BE2C (cell line): Measurements from ENCODE around the gene CRTC3.

Experiments used
- DNase-seq: peaks from one replicate; pipeline ENCODE4 v3.0.0-alpha.2; 2020
- H3K27me3 ChIP-seq: fragments of 250-450 bp; sonication (Bioruptor Pico); 2 replicates; pipeline ENCODE4 v1.5.1; 2020; ENCODE audit warnings: mild to moderate bottlenecking
- H3K36me3 ChIP-seq: fragments of 250-450 bp; sonication (Bioruptor Pico); 2 replicates; pipeline ENCODE4 v1.5.1; 2020; ENCODE audit warnings: mild to moderate bottlenecking
- H3K4me1 ChIP-seq: fragments of 250-450 bp; sonication (Bioruptor Pico); 2 replicates; pipeline ENCODE4 v1.5.1; 2020
- H3K4me3 ChIP-seq: 2 replicates; pipeline ENCODE4 v1.5.1; 2011; ENCODE audit warnings: low read depth, low read length
- H3K9me3 ChIP-seq: fragments of 250-450 bp; sonication (Bioruptor Pico); 2 replicates; pipeline ENCODE4 v1.5.1; 2020
- CTCF ChIP-seq: IDR thresholded peaks from 2 replicates; pipeline ENCODE4 v1.5.1; 2012; ENCODE audit warnings: mild to moderate bottlenecking, low read depth, low read length

CRTC3 gene

DNA sequence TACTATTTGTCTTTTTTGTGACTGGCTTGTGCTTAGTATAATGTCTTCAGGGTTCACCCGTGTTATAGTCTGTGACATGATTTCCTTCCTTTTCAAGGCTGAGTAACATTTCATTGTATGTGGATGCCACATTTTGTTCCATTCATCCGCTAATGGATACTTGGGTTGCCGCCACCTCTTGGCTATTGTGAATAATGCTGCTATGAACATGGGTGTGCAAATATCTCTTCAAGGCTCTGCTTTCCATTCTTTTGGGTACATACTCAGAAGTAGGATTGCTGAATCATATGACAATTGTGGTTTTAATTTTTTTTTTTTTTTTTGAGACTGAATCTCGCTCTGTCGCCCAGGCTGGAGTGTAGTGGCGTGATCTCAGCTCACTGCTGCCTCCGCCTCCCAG lies 15.4 kb downstream of the CRTC3 start:
- no peak for TF ChIP-seq CTCF
- Histone ChIP-seq H3K9me3 (no peaks in the 10 kb centered on the region), H3K27me3 (no peaks in the 10 kb centered on the region), H3K36me3 (no peaks in the 10 kb centered on the region; the same call in 1 of the 2 replicates), H3K4me3 (no peak overlapping the region), H3K4me1 (no peaks in the 10 kb centered on the region)
- DNase-seq, result no peak

- no peak for DNase-seq
- no peaks in the 10 kb centered on the region for H3K36me3 ChIP-seq
- no peak for TF ChIP-seq CTCF
- no peaks in the 10 kb centered on the region for H3K27me3 ChIP-seq
- no peaks in the 10 kb centered on the region for H3K9me3 ChIP-seq
- H3K4me1 ChIP-seq, result no peaks in the 10 kb centered on the region
- H3K4me3 ChIP-seq, result no peak overlapping the region
Observed at GRCh38 chr15:90547540-90547939, 17.8 kb downstream of the CRTC3 start.

DNA sequence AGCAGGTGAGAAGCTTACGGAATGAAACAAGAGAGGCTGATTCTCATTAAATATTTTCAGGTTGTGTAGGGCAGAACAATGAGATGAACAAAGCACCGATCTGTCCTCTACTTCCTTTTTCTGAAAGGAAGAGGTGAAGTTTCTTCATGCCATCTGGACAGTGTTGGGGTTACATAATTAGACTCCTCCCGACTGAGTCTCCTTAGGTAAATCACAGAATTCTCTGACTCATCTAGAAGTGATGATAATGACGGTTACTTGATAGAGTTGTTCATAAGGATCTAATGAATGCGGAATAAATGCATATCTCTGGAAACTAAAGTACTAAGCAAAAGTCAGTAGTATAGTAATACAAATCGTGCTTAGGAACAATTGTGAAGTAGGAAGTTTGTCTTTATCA lies 21.2 kb downstream of the CRTC3 start:
- Histone ChIP-seq H3K36me3 (no peaks in the 10 kb centered on the region), H3K4me1 (no peaks in the 10 kb centered on the region), H3K4me3 (no peak overlapping the region), H3K27me3 (no peaks in the 10 kb centered on the region), H3K9me3 (no peaks in the 10 kb centered on the region)
- no peak for DNase-seq
- no peak for TF ChIP-seq CTCF

DNA sequence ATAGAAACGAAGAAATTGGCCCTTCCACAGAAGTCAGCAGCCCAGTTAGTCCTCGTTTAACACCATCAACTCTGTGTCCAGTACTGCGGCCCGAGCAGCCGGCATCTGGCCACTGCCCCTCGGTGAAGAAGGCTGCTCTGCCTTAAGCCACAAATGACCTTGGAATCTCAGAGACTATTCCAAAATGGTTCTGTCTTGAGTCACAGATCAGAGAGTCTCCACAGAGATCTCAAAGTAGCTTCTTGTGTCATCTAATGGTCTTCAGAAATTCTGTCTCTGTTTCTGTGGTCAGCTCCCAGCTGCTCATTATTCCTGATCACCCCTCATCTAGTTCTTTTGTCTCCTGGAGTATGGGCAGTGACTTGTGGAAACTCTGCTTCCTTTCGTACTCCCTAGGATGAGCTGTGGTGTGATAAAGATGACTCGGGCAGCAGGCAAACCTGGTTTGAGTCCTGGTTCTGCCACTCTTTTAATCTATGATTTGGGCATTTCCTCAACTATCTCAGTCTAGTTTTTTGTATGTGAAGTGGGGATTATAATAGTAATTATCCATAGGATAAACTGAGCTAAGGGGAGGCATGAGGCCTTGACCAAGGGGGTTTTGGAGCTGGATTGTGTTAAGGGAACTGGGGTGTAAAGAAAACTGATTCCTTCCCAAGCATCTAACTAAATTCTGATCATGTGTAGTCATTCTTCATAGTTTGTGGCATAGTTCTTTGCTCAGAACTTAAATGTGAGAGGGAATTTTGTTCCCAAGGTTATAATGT lies 22.6 kb downstream of the CRTC3 start:
- H3K36me3 ChIP-seq, result no peaks in the 10 kb centered on the region
- no peak for TF ChIP-seq CTCF
- no peak overlapping the region for H3K4me3 ChIP-seq
- H3K4me1 ChIP-seq, result no peaks in the 10 kb centered on the region; the same call in none of the 2 replicates
- no peaks in the 10 kb centered on the region for H3K9me3 ChIP-seq
- no peak for DNase-seq
- no peaks in the 10 kb centered on the region for H3K27me3 ChIP-seq

DNA sequence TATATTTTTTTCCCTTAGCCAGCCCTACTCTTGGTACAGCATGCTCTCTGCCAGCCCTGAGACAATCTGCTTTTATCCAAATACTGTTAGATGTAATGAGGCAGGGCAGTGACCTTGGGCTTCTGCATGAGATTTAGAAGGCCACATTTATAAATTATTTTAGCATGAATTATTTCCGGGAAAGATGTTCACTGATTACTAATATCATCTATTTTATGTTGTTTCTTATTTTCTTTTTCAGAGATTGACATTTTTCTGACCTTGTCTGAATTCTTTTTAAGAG lies 23.1 kb downstream of the CRTC3 start:
- no peaks in the 10 kb centered on the region for H3K9me3 ChIP-seq
- H3K4me3 ChIP-seq, result no peak overlapping the region
- H3K27me3 ChIP-seq, result no peaks in the 10 kb centered on the region
- no peak for TF ChIP-seq CTCF
- no peaks in the 10 kb centered on the region for H3K36me3 ChIP-seq
- H3K4me1 ChIP-seq, result no peaks in the 10 kb centered on the region; the same call in none of the 2 replicates
- no peak for DNase-seq

- no peaks in the 10 kb centered on the region for H3K27me3 ChIP-seq
- H3K4me3 ChIP-seq, result no peak overlapping the region
- no peak for TF ChIP-seq CTCF
- H3K9me3 ChIP-seq, result no peaks in the 10 kb centered on the region
- no peaks in the 10 kb centered on the region for H3K36me3 ChIP-seq
- peaks cover under 1% of the 10 kb centered on the region for H3K4me1 ChIP-seq
- DNase-seq, result no peak
Observed at GRCh38 chr15:90553248-90553745, 23.6 kb downstream of the CRTC3 start.
